ENCODE measurements around the gene CD9. TPM values are rescaled to one million over a fixed set of nuclear protein-coding genes. Genes with fewer than 3 reads are reported as not detected.
"Not testable (repeated sequence)": the region's sequence is repeated elsewhere in the genome, so short reads cannot be mapped to it uniquely, and the experiment has no call there.

CD9 gene
- total RNA-seq, 1 donor from 2014 or later: 181 TPM

- TF ChIP-seq, protein P1, sequence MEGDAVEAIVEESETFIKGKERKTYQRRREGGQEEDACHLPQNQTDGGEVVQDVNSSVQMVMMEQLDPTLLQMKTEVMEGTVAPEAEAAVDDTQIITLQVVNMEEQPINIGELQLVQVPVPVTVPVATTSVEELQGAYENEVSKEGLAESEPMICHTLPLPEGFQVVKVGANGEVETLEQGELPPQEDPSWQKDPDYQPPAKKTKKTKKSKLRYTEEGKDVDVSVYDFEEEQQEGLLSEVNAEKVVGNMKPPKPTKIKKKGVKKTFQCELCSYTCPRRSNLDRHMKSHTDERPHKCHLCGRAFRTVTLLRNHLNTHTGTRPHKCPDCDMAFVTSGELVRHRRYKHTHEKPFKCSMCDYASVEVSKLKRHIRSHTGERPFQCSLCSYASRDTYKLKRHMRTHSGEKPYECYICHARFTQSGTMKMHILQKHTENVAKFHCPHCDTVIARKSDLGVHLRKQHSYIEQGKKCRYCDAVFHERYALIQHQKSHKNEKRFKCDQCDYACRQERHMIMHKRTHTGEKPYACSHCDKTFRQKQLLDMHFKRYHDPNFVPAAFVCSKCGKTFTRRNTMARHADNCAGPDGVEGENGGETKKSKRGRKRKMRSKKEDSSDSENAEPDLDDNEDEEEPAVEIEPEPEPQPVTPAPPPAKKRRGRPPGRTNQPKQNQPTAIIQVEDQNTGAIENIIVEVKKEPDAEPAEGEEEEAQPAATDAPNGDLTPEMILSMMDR (IDR thresholded peaks at IDR 0.05): no peak
- H3K36me3 ChIP-seq: no peaks in the 10 kb centered on the region
- no peak overlapping the region for H3K4me3 ChIP-seq
- no peaks in the 10 kb centered on the region for H3K9me3 ChIP-seq
- intact Hi-C loops (cut with DNase I): no loop called here
- no peaks in the 10 kb centered on the region for H3K27me3 ChIP-seq
- peak overlapping the region; percentile 90 to 92 for H3K27ac ChIP-seq
- DNase-seq (ENCODE audit: low spot score in 2 of 2): no peak
- peaks cover 20 to 47% of the 10 kb centered on the region in 2 donors for H3K4me1 ChIP-seq
These were observed 14.0 kb upstream of the CD9 start for GRCh38 chr12:6185961-6186827.

DNA sequence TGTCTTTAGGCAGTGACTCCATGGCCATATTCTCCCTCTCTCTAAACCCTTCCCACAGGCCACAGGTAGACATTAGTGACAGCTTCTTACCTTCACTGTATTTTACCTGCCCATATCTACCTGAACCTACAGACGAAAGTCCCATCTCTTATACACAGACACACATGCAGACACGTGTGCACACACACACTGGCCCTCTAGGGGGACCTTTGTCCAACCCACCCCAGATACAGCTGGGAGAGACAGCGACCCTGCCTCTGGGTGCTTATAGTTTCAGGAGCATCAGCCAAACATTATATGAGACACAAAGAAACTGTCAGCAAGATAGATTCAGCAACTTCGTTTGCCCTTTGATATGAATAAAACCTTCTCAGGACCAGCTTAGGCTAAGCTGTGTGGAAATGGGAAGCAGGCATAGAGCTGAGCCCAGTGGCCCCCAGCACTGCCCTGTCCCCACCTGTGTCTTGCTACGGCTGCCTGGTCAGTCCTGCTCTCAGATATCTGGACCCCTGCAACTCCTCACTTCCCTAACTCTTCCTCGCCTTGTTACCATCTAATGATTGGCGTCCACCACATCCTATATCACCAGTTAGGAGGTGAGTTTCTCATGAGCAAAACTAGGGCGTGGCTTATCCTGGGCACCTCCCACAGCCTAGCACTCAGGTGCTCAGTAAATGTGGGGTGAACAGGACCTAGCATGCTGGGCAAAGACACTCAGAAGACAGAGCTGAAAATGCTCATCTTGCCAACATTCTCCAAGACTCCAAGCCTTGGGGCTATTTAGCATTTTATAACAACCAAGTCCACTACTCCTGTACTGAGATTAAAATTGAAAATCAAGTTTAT, 12.0 kb upstream of the CD9 start:
- no peaks in the 10 kb centered on the region for H3K27me3 ChIP-seq
- TF ChIP-seq, protein P1 (IDR thresholded peaks at IDR 0.05): no peak
- no peak for DNase-seq (ENCODE audit: low spot score in 2 of 2)
- no peaks in the 10 kb centered on the region for H3K9me3 ChIP-seq
- H3K4me3 ChIP-seq: no peak overlapping the region
- H3K27ac ChIP-seq: peak overlapping the region; percentile 90 to 92
- H3K4me1 ChIP-seq: peaks cover 10 to 28% of the 10 kb centered on the region in 2 donors
- H3K36me3 ChIP-seq: no peaks in the 10 kb centered on the region
- intact Hi-C loops (cut with DNase I): no loop called here

- Histone ChIP-seq H3K4me3 (no peak overlapping the region), H3K9me3 (no peaks in the 10 kb centered on the region), H3K27me3 (no peaks in the 10 kb centered on the region), H3K4me1 (peaks cover 6 to 20% of the 10 kb centered on the region in 2 donors), H3K36me3 (no peaks in the 10 kb centered on the region), H3K27ac (peak overlapping the region; percentile 90 to 92)
- DNase-seq (ENCODE audit: low spot score in 2 of 2): no peak
- TF ChIP-seq, protein P1 (IDR thresholded peaks at IDR 0.05): no peak
- intact Hi-C loops (cut with DNase I): no loop called here
These were observed 11.2 kb upstream of the CD9 start for GRCh38 chr12:6189028-6189427.

DNA sequence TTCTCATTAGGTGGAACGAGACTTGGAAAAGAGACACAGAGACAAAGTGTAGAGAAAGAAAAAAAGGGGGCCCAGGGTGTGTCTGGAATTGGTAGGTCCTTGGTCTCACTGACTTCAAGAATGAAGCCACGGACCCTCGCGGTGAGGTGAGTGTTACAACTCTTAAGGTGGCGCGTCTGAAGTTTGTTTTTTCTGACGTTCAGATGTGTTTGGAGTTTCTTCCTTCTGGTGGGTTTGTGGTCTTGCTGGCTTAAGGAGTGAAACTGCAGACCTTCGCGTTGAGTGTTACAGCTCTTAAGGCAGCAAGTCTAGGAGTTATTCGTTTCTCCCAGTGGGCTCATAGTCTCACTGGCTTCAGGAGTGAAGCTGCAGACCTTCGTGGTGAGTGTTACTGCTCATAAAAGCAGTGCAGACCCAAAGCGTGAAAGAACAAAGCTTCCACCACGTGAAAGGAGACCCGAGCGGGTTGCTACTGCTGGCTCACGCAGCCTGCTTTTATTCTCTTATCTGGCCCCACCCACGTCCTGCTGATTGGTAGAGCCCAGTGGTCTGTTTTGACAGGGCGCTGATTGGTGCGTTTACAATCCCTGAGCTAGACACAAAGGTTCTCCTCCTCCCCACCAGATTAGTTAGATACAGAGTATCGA, 10.1 kb upstream of the CD9 start:
- intact Hi-C loops (cut with DNase I); DNase-seq (ENCODE audit: low spot score in 2 of 2); H3K9me3 ChIP-seq: not testable (repeated sequence)

DNA sequence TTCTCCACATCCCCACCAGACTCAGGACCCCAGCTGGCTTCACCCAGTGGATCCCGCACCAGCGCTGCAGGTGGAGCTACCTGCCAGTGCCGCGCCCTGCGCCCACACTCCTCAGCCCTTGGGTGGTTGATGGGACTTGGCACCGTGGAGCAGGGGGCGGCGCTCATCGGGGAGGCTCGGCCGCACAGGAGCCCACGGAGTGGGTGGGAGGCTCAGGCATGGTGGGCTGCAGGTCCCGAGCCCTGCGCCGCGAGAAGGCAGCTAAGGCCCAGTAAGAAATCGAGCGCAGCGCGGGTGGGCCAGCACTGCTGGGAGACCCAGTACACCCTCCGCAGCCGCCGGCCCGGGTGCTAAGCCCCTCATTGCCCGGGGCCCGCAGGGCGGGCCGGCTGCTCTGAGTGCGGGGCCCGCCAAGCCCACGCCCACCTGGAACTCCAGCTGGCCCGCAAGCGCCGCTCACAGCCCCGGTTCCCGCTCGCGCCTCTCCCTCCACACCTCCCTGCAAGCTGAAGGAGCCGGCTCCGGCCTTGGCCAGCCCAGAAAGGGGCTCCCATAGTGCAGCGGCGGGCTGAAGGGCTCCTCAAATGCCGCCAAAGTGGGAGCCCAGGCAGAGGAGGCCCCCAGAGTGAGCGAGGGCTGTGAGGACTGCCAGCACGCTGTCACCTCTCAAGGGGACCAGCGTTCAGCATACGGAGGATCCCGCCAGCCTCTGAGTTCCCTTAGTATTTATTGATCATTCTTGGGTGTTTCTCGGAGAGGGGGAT, 9.3 kb upstream of the CD9 start:
- intact Hi-C loops (cut with DNase I); H3K9me3 ChIP-seq; H3K36me3 ChIP-seq; H3K4me3 ChIP-seq; DNase-seq (ENCODE audit: low spot score in 2 of 2); H3K27me3 ChIP-seq; H3K27ac ChIP-seq: not testable (repeated sequence)
- H3K4me1 ChIP-seq: peaks cover 6 to 18% of the 10 kb centered on the region in 2 donors

More for the DNA sequence above, 10.1 kb upstream of the CD9 start:
- H3K4me3 ChIP-seq, H3K27ac ChIP-seq, H3K36me3 ChIP-seq, H3K27me3 ChIP-seq: not testable (repeated sequence)
- peaks cover 6 to 19% of the 10 kb centered on the region in 2 donors for H3K4me1 ChIP-seq
